B cell (primary cell): ENCODE data around the gene TEKT1. TPM values are rescaled to one million over a fixed set of nuclear protein-coding genes. Genes with fewer than 3 reads are reported as not detected.

Source experiments
- ATAC-seq: fragments of 200-7000 bp; cut with Tn5 transposase; one replicate; pipeline ENCODE4 v1.10.0; 2021; ENCODE audit warnings: low read depth, mild to moderate bottlenecking, moderate number of reproducible peaks, moderate library complexity
- CTCF ChIA-PET: fragments of 350-600 bp; sonication (Branson Sonifier 250); formaldehyde crosslinking; loops from one replicate; lab custom pipeline; 2021; ENCODE audit warnings: antibody characterized with exemption, inconsistent platforms; lab: Charles Lee
- POLR2A ChIA-PET: fragments of 350-600 bp; sonication (Branson Sonifier 250); formaldehyde crosslinking; loops from one replicate; lab custom pipeline; 2021; ENCODE audit warnings: antibody characterized with exemption; lab: Charles Lee
- DNase-seq: peaks from one replicate; pipeline ENCODE4 v3.0.0; 2013
- H2AFZ ChIP-seq: 2 replicates; pipeline ENCODE4 v1.6.1; 2012; ENCODE audit warnings: mild to moderate bottlenecking, low read depth, low read length; ENCODE audit not compliant: insufficient read depth, poor library complexity, severe bottlenecking
- H3K27ac ChIP-seq, 2 donors: 1 replicate in 1 of 2; 2 replicates in 1 of 2; pipeline ENCODE4 v1.5.1; 2012 to 2013; ENCODE audit warnings: low read length in 2 of 2, mild to moderate bottlenecking in 2 of 2, moderate library complexity in 1 of 2
- H3K27me3 ChIP-seq, 4 experiments: fragments of 200-600 bp in 1 of 4; sonication (generic) in 1 of 4; replicated peaks in 1 of 4; 1 replicate in 2 of 4; 2 replicates in 2 of 4; pipeline versions ENCODE4 v1.6.1 to v1.7.0; 2013 to 2016; ENCODE audit warnings: low read length in 3 of 4, mild to moderate bottlenecking in 2 of 4, mixed read lengths in 1 of 4, moderate library complexity in 1 of 4; ENCODE audit not compliant: insufficient read depth in 4 of 4, control insufficient read depth in 3 of 4; ENCODE audit errors: control extremely low read depth in 1 of 4
- H3K36me3 ChIP-seq, 2 experiments: replicated peaks in 1 of 2; 1 replicate in 1 of 2; 2 replicates in 1 of 2; pipeline versions ENCODE4 v1.6.1 to v1.7.1; 2013; ENCODE audit warnings: low read length in 1 of 2; ENCODE audit not compliant: insufficient read depth in 2 of 2, control insufficient read depth in 1 of 2; ENCODE audit errors: control extremely low read depth in 1 of 2, extremely low read depth in 1 of 2
- H3K4me1 ChIP-seq, 2 donors: fragments of 200-600 bp in 1 of 2; sonication (generic) in 1 of 2; 1 replicate in 1 of 2; 2 replicates in 1 of 2; pipeline versions ENCODE4 v1.5.1 to v1.6.1; 2013 to 2017; ENCODE audit warnings: low read length in 2 of 2; ENCODE audit not compliant: control insufficient read depth in 2 of 2, insufficient read depth in 2 of 2
- H3K4me2 ChIP-seq: replicated peaks from 2 replicates; pipeline ENCODE3; 2012; ENCODE audit warnings: mild to moderate bottlenecking, low read depth, low read length; ENCODE audit not compliant: poor library complexity, severe bottlenecking
- H3K4me3 ChIP-seq, 5 experiments: fragments of 200-600 bp in 1 of 5; sonication (generic) in 1 of 5; 1 replicate in 3 of 5; 2 replicates in 2 of 5; pipeline versions ENCODE4 v1.5.1 to v1.7.0; 2011 to 2016; ENCODE audit warnings: low read length in 4 of 5, mild to moderate bottlenecking in 4 of 5, low read depth in 2 of 5, control low read depth in 1 of 5, moderate library complexity in 1 of 5; ENCODE audit not compliant: insufficient read depth in 1 of 5; ENCODE audit errors: control extremely low read depth in 1 of 5, extremely low read depth in 1 of 5
- H3K79me2 ChIP-seq: fragments of 200-600 bp; sonication (generic); one replicate; pipeline ENCODE4 v1.6.0; 2016; ENCODE audit warnings: low read length; ENCODE audit not compliant: control insufficient read depth, insufficient read depth
- H3K9ac ChIP-seq: fragments of 200-600 bp; sonication (generic); 2 replicates; pipeline ENCODE4 v1.6.1; 2017; ENCODE audit warnings: mild to moderate bottlenecking, low read length, moderate library complexity
- H3K9me3 ChIP-seq, 3 donors: one replicate each; pipeline versions ENCODE4 v1.6.1 to v1.7.1; 2013; ENCODE audit warnings: low read length in 2 of 3; ENCODE audit not compliant: control insufficient read depth in 2 of 3, insufficient read depth in 1 of 3; ENCODE audit errors: control extremely low read depth in 1 of 3
- H4K20me1 ChIP-seq: 2 replicates; pipeline ENCODE4 v1.6.0; 2012; ENCODE audit warnings: mild to moderate bottlenecking, low read length; ENCODE audit not compliant: insufficient read depth, control insufficient read depth, poor library complexity, severe bottlenecking
- H3K27ac Mint-ChIP-seq: one replicate; pipeline ENCODE4 v1.8.0; 2021; ENCODE audit warnings: mixed read lengths
- H3K27me3 Mint-ChIP-seq: one replicate; pipeline ENCODE4 v1.8.0; 2021; ENCODE audit warnings: mixed read lengths
- H3K4me1 Mint-ChIP-seq: one replicate; pipeline ENCODE4 v1.8.0; 2021; ENCODE audit warnings: mixed read lengths
- H3K4me3 Mint-ChIP-seq: one replicate; pipeline ENCODE4 v1.8.0; 2021; ENCODE audit warnings: mixed read lengths
- H3K9me3 Mint-ChIP-seq: one replicate; pipeline ENCODE4 v1.8.0; 2022; ENCODE audit warnings: mixed read lengths; ENCODE audit not compliant: insufficient read depth
- EZH2 ChIP-seq: IDR thresholded peaks from 2 replicates; pipeline ENCODE4 v1.6.1; 2012; ENCODE audit warnings: borderline replicate concordance, low read depth, mild to moderate bottlenecking, moderate library complexity, low read length; ENCODE audit not compliant: insufficient read depth, poor library complexity, severe bottlenecking
- WGBS: methylation state at CpG from one replicate; pipeline ENCODE4 v1.1.5; 2013; ENCODE audit warnings: missing lambda C conversion rate; ENCODE audit not compliant: insufficient coverage; 5-methylcytosine and 5-hydroxymethylcytosine counted together
- intact Hi-C: fragments of 100-400 bp; cut with micrococcal nuclease; formaldehyde crosslinking; loops from one replicate; pipeline ENCODE4 v1.10.0; 2022
- polyA plus RNA-seq: library from polyadenylated mRNA; depleted of rRNA; stranded (reverse); fragments of >200 nt; gene quantifications from 2 replicates; pipeline ENCODE4 v1.2.3, GENCODE V29; 2012
- total RNA-seq, 2 donors: library from RNA; stranded (reverse); fragments of 120-200 nt in 1 of 2; gene quantifications; 1 replicate in 1 of 2; 2 replicates in 1 of 2; pipeline versions ENCODE4 v1.2.3 to v1.2.4, GENCODE V29; 2013 to 2022
- TF ChIP-seq, protein P1 (sequence below): fragments of 200-600 bp; IDR thresholded peaks from one replicate; pipeline ENCODE4 v1.8.0; 2022; ENCODE audit warnings: antibody characterized with exemption, mild to moderate bottlenecking

Gene TEKT1
- total and polyA plus RNA-seq, 2 donors (not counting 1 experiment from before 2014, with no cell fraction given), result not detected

DNA sequence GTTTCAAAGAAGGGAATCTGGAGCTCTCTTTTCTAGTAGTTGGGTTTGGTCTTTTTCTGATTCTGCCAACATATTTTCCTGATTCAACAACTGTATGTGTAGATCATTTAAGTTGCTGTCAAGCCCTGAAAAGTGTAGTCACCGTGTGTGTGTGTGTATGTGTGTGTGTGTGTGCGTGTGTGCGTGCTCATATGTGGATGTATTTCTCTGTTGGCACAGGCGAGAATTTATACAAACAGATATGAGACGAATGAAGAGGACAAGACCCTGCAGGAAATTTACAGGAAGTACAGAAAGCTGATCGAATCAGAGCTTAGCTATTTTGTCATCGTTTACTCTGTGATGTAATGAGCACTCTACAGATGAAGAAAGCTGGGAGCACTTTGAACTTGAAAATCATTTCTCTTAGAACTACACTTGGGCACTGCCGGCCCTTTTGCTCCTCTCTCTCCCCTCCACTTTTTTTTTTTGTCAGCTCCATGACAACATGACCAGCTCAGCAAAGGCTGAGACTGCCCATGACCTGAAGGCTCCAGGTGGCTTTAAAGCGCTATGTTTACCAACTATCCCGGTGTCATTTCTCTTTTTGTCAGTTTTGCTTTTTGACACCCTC is 44.3 kb downstream of the TEKT1 start:
- Histone ChIP-seq H4K20me1 (no peaks in the 10 kb centered on the region), H3K27me3 (peaks cover 0 to 14% (median 8%) of the 10 kb centered on the region in 4 experiments), H3K4me2 (no peak overlapping the region), H3K4me3 (no peak overlapping the region), H3K27ac (no peak overlapping the region), H3K79me2 (no peaks in the 10 kb centered on the region), H3K4me1 (no peaks in the 10 kb centered on the region), H3K9ac (no peak overlapping the region), H3K36me3 (no peaks in the 10 kb centered on the region), H3K9me3 (peaks cover 0 to 3% (median 2%) of the 10 kb centered on the region in 3 donors), H2AFZ (no peak overlapping the region)
- Mint-ChIP-seq H3K27me3 (peaks cover 83% of the 10 kb centered on the region), H3K27ac (no peak overlapping the region), H3K4me1 (no peaks in the 10 kb centered on the region), H3K9me3 (peaks cover 3% of the 10 kb centered on the region), H3K4me3 (no peak overlapping the region)
- TF ChIP-seq, protein P1, sequence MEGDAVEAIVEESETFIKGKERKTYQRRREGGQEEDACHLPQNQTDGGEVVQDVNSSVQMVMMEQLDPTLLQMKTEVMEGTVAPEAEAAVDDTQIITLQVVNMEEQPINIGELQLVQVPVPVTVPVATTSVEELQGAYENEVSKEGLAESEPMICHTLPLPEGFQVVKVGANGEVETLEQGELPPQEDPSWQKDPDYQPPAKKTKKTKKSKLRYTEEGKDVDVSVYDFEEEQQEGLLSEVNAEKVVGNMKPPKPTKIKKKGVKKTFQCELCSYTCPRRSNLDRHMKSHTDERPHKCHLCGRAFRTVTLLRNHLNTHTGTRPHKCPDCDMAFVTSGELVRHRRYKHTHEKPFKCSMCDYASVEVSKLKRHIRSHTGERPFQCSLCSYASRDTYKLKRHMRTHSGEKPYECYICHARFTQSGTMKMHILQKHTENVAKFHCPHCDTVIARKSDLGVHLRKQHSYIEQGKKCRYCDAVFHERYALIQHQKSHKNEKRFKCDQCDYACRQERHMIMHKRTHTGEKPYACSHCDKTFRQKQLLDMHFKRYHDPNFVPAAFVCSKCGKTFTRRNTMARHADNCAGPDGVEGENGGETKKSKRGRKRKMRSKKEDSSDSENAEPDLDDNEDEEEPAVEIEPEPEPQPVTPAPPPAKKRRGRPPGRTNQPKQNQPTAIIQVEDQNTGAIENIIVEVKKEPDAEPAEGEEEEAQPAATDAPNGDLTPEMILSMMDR, result no peak
- no peak for TF ChIP-seq EZH2
- ATAC-seq (no peak), DNase-seq (no peak)
- intact Hi-C loops, result no loop called here
- POLR2A ChIA-PET, result no interaction called here
- CTCF ChIA-PET, result no interaction called here
- WGBS, result 80% methylated on average over 8 of the region's 10 CpGs

DNA sequence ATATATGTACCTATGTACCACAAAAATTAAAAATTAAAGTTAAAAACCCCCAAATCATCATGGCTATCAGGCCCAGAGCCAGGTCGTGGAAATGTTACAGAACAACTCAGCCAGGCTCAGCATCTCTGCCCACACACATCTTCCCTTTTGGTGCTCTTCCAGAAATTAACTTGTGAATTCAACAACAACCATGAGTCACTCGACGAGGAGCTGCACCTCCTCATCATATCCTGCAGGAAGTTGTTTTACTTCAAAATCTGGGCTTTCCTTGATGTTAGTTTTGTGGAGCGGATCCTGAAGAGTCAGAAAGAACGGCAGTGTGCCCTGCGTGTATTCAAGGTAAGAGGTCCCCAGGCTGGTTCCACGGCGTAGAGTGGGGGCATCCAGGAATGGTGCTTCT is 44.9 kb downstream of the TEKT1 start:
- no peak overlapping the region for H2AFZ ChIP-seq
- H4K20me1 ChIP-seq, result no peaks in the 10 kb centered on the region
- H3K36me3 ChIP-seq, result no peaks in the 10 kb centered on the region
- H3K27me3 ChIP-seq, result peaks cover 0 to 18% (median 9%) of the 10 kb centered on the region in 4 experiments
- Mint-ChIP-seq H3K27ac (no peak overlapping the region), H3K27me3 (peaks cover 86% of the 10 kb centered on the region), H3K4me3 (no peak overlapping the region), H3K4me1 (no peaks in the 10 kb centered on the region), H3K9me3 (peaks cover 3% of the 10 kb centered on the region)
- no peak for DNase-seq
- no peak overlapping the region for H3K27ac ChIP-seq
- H3K4me1 ChIP-seq, result no peaks in the 10 kb centered on the region
- no peak for TF ChIP-seq EZH2
- TF ChIP-seq, protein P1, result no peak
- CTCF ChIA-PET, result no interaction called here
- WGBS, result 78% methylated on average over 6 of the region's 8 CpGs
- POLR2A ChIA-PET, result no interaction called here
- peaks cover 0 to 3% (median 2%) of the 10 kb centered on the region in 3 donors for H3K9me3 ChIP-seq
- ATAC-seq, result no peak
- no peak overlapping the region for H3K4me3 ChIP-seq
- intact Hi-C loops, result no loop called here
- H3K9ac ChIP-seq, result no peak overlapping the region
- no peak overlapping the region for H3K4me2 ChIP-seq
- no peaks in the 10 kb centered on the region for H3K79me2 ChIP-seq
